Tibial nerve (tissue), 4 donors: ENCODE data around the gene LIN7C.

Experiments
- CTCF ChIP-seq, 5 experiments: fragments of 200-600 bp in 3 of 5; fragments of 450-650 bp in 2 of 5; sonication (generic) in 3 of 5; IDR thresholded peaks; one replicate each; pipeline ENCODE4 v1.5.1; 2016 to 2019; ENCODE audit warnings: antibody characterized with exemption in 5 of 5, mild to moderate bottlenecking in 3 of 5, moderate library complexity in 2 of 5
- EP300 ChIP-seq, 2 donors: sonication (generic); formaldehyde crosslinking; IDR thresholded peaks; one replicate each; pipeline ENCODE4 v1.6.1; 2017; ENCODE audit warnings: antibody characterized with exemption in 2 of 2, mild to moderate bottlenecking in 1 of 2
- POLR2A ChIP-seq, 2 donors: fragments of 450-650 bp; IDR thresholded peaks; one replicate each; pipeline ENCODE4 v1.6.1; 2017; ENCODE audit warnings: antibody characterized with exemption in 2 of 2, mild to moderate bottlenecking in 2 of 2, moderate library complexity in 2 of 2

GRCh38 chr11:27525824-27526516, 19.4 kb upstream of the LIN7C start:
- TF ChIP-seq CTCF (IDR thresholded peaks at IDR 0.05) (no peak), EP300 (IDR thresholded peaks at IDR 0.05) (no peak), POLR2A (IDR thresholded peaks at IDR 0.05) (no peak)
